SHP77 treated with DMSO at 0.1 percent for 48 hours (cell line): Measurements from ENCODE around the gene PAPLN.

Experiments used
- DNase-seq: peaks from one replicate; lab custom pipeline; 2025; lab: John Stamatoyannopoulos, UW

PAPLN gene

GRCh38 chr14:73261075-73261474 is 23.8 kb downstream of the PAPLN start:
- DNase-seq = no peak

- DNase-seq = no peak
These were observed 24.5 kb downstream of the PAPLN start for GRCh38 chr14:73261520-73262426.

- no peak for DNase-seq
These were observed 25.3 kb downstream of the PAPLN start for GRCh38 chr14:73262427-73263183.

- no peak for DNase-seq
These were observed 26.3 kb downstream of the PAPLN start for GRCh38 chr14:73263606-73264005.

- no peak for DNase-seq
These were observed 27.0 kb downstream of the PAPLN start for GRCh38 chr14:73264080-73264884.

GRCh38 chr14:73264885-73265720 is 27.8 kb downstream of the PAPLN start:
- DNase-seq = no peak

- no peak for DNase-seq
These were observed 28.4 kb downstream of the PAPLN start for GRCh38 chr14:73265721-73266046.

GRCh38 chr14:73266317-73266716 is 29.0 kb downstream of the PAPLN start:
- DNase-seq = no peak

- DNase-seq = no peak
These were observed 30.2 kb downstream of the PAPLN start for GRCh38 chr14:73267474-73267873.

- no peak for DNase-seq
These were observed 32.6 kb downstream of the PAPLN start for GRCh38 chr14:73269729-73270531.

GRCh38 chr14:73272393-73272792 is 35.1 kb downstream of the PAPLN start:
- DNase-seq = no peak

- no peak for DNase-seq
These were observed 36.5 kb downstream of the PAPLN start for GRCh38 chr14:73273799-73274198.

- no peak for DNase-seq
These were observed 39.5 kb downstream of the PAPLN start for GRCh38 chr14:73276836-73277235.

GRCh38 chr14:73277376-73277775 is 40.1 kb downstream of the PAPLN start:
- DNase-seq = no peak

- DNase-seq = no peak
These were observed 43.6 kb downstream of the PAPLN start for GRCh38 chr14:73280903-73281302.

- no peak for DNase-seq
These were observed 46.5 kb downstream of the PAPLN start for GRCh38 chr14:73283608-73284379.

- DNase-seq = no peak
These were observed 48.7 kb downstream of the PAPLN start for GRCh38 chr14:73285979-73286378.

GRCh38 chr14:73286598-73286997 is 49.3 kb downstream of the PAPLN start:
- no peak for DNase-seq

- DNase-seq = no peak
These were observed 49.8 kb downstream of the PAPLN start for GRCh38 chr14:73287071-73287470.

GRCh38 chr14:73289308-73289707 is 52.0 kb downstream of the PAPLN start:
- DNase-seq = no peak
